GM19193 (cell line): Measurements from ENCODE around the gene LAMC1.

Experiments used
- POLR2A ChIP-seq: IDR thresholded peaks from 4 replicates; pipeline ENCODE4 v1.6.1; 2011; ENCODE audit not compliant: insufficient read depth, insufficient read length; ENCODE audit errors: extremely low read depth

Gene LAMC1

GRCh38 chr1:183048087-183049085 is 25.2 kb downstream of the LAMC1 start:
- TF ChIP-seq POLR2A = no peak

- TF ChIP-seq POLR2A = no peak
Measured at GRCh38 chr1:183051546-183051945, 28.3 kb downstream of the LAMC1 start.

GRCh38 chr1:183052861-183053260 is 29.6 kb downstream of the LAMC1 start:
- no peak for TF ChIP-seq POLR2A

GRCh38 chr1:183058851-183059502 is 35.8 kb downstream of the LAMC1 start:
- no peak for TF ChIP-seq POLR2A

GRCh38 chr1:183061194-183061593 is 38.0 kb downstream of the LAMC1 start:
- no peak for TF ChIP-seq POLR2A

GRCh38 chr1:183063349-183063748 is 40.1 kb downstream of the LAMC1 start:
- no peak for TF ChIP-seq POLR2A

GRCh38 chr1:183065168-183065706 is 42.0 kb downstream of the LAMC1 start:
- no peak for TF ChIP-seq POLR2A

GRCh38 chr1:183069562-183070216 is 46.5 kb downstream of the LAMC1 start:
- TF ChIP-seq POLR2A = no peak

- TF ChIP-seq POLR2A = no peak
Measured at GRCh38 chr1:183070234-183070922, 47.2 kb downstream of the LAMC1 start.

GRCh38 chr1:183070923-183071618 is 47.9 kb downstream of the LAMC1 start:
- TF ChIP-seq POLR2A = no peak

- no peak for TF ChIP-seq POLR2A
Measured at GRCh38 chr1:183073320-183073719, 50.1 kb downstream of the LAMC1 start.

- no peak for TF ChIP-seq POLR2A
Measured at GRCh38 chr1:183074215-183074614, 51.0 kb downstream of the LAMC1 start.

- no peak for TF ChIP-seq POLR2A
Measured at GRCh38 chr1:183075861-183076260, 52.6 kb downstream of the LAMC1 start.

GRCh38 chr1:183077097-183077496 is 53.9 kb downstream of the LAMC1 start:
- TF ChIP-seq POLR2A = no peak
